ENCODE results near the gene CDH4. TPM values are rescaled to one million over a fixed set of nuclear protein-coding genes. Genes with fewer than 3 reads are reported as not detected.
A peak's percentile ranks its signal among the peaks of the same experiment; 100 is the strongest.

CDH4 gene
- total RNA-seq, 6 donors from 2014 or later, result 0.20 to 1.0 (median 0.40) TPM; not detected in 1

GRCh38 chr20:61974357-61974665, 722.2 kb downstream of the CDH4 start:
- peaks cover 9 to 56% (median 38%) of the 10 kb centered on the region in 4 donors for H3K36me3 ChIP-seq

GRCh38 chr20:61975407-61976129, 723.5 kb downstream of the CDH4 start:
- H3K4me3 ChIP-seq, result no peak overlapping the region
- H3K27ac ChIP-seq, result no peak overlapping the region
- H3K4me1 ChIP-seq, result no peaks in the 10 kb centered on the region
- H3K36me3 ChIP-seq, result peaks cover 9 to 64% (median 47%) of the 10 kb centered on the region in 4 donors
- no peak for DNase-seq
- no peaks in the 10 kb centered on the region for H3K9me3 ChIP-seq
- no peaks in the 10 kb centered on the region for H3K27me3 ChIP-seq
- TF ChIP-seq CTCF (IDR thresholded peaks at IDR 0.05), result no peak
- no peak for TF ChIP-seq EP300 (IDR thresholded peaks at IDR 0.05)
- no peak for TF ChIP-seq POLR2AphosphoS5 (IDR thresholded peaks at IDR 0.05)
- TF ChIP-seq POLR2A (IDR thresholded peaks at IDR 0.05), result no peak
- no peak for ATAC-seq (ENCODE audit: low FRiP score in 2 of 2)
- 84 to 87% methylated on average over 11 of the region's 11 CpGs for WGBS, 2 donors

More at GRCh38 chr20:61974357-61974665, 722.2 kb downstream of the CDH4 start:
- Histone ChIP-seq H3K9me3 (no peaks in the 10 kb centered on the region), H3K27ac (no peak overlapping the region), H3K4me1 (no peaks in the 10 kb centered on the region), H3K4me3 (no peak overlapping the region), H3K27me3 (no peaks in the 10 kb centered on the region)
- 99 to 100% methylated on average over 4 to 14 of the region's 14 CpGs for WGBS, 2 donors
- ATAC-seq (ENCODE audit: low FRiP score in 2 of 2) (no peak), DNase-seq (no peak)
- TF ChIP-seq POLR2AphosphoS5 (IDR thresholded peaks at IDR 0.05) (no peak), CTCF (IDR thresholded peaks at IDR 0.05) (no peak), EP300 (IDR thresholded peaks at IDR 0.05) (no peak), POLR2A (IDR thresholded peaks at IDR 0.05) (no peak)

GRCh38 chr20:61976263-61976643, 724.2 kb downstream of the CDH4 start:
- 89 to 96% methylated on average over 6 to 9 of the region's 9 CpGs for WGBS, 2 donors
- Histone ChIP-seq H3K4me1 (no peaks in the 10 kb centered on the region), H3K4me3 (no peak overlapping the region), H3K36me3 (peaks cover 9 to 65% (median 47%) of the 10 kb centered on the region in 4 donors), H3K27me3 (no peaks in the 10 kb centered on the region), H3K9me3 (no peaks in the 10 kb centered on the region), H3K27ac (no peak overlapping the region)
- ATAC-seq (ENCODE audit: low FRiP score in 2 of 2) (peak in 1 of 2 donors; percentile 13), DNase-seq (peak in 1 of 2 donors; percentile 54)
- TF ChIP-seq POLR2A (IDR thresholded peaks at IDR 0.05), result no peak
- TF ChIP-seq EP300 (IDR thresholded peaks at IDR 0.05), result no peak
- TF ChIP-seq POLR2AphosphoS5 (IDR thresholded peaks at IDR 0.05), result no peak
- TF ChIP-seq CTCF (IDR thresholded peaks at IDR 0.05), result no peak

- no peak for TF ChIP-seq CTCF (IDR thresholded peaks at IDR 0.05)
- no peak for TF ChIP-seq POLR2A (IDR thresholded peaks at IDR 0.05)
- TF ChIP-seq EP300 (IDR thresholded peaks at IDR 0.05), result no peak
- TF ChIP-seq POLR2AphosphoS5 (IDR thresholded peaks at IDR 0.05), result no peak
- ATAC-seq (ENCODE audit: low FRiP score in 2 of 2) (peak in 1 of 2 donors; percentile 17), DNase-seq (peak in 1 of 2 donors; percentile 77)
- Histone ChIP-seq H3K36me3 (peaks cover 9 to 65% (median 46%) of the 10 kb centered on the region in 4 donors), H3K27me3 (no peaks in the 10 kb centered on the region), H3K4me1 (no peaks in the 10 kb centered on the region), H3K4me3 (no peak overlapping the region), H3K9me3 (no peaks in the 10 kb centered on the region), H3K27ac (no peak overlapping the region)
- 94 to 98% methylated on average over 24 to 40 of the region's 45 CpGs for WGBS, 2 donors
Measured at GRCh38 chr20:61976644-61977418, 724.8 kb downstream of the CDH4 start.

Measured in upper lobe of left lung (tissue), 6 donors.